ENCODE results near the gene DVL1.

Gene DVL1

GRCh38 chr1:1342061-1342562 is 7.1 kb downstream of the DVL1 start:
- DNase-seq (ENCODE audit: low read depth in 2 of 2): no peak

GRCh38 chr1:1341549-1342021 is 7.6 kb downstream of the DVL1 start:
- no peak for DNase-seq (ENCODE audit: low read depth in 2 of 2)

- no peak for DNase-seq (ENCODE audit: low read depth in 2 of 2)
Measured at GRCh38 chr1:1340791-1341548, 8.2 kb downstream of the DVL1 start.

GRCh38 chr1:1340185-1340584 is 9.0 kb downstream of the DVL1 start:
- DNase-seq (ENCODE audit: low read depth in 2 of 2): no peak

GRCh38 chr1:1338278-1338677 is 10.9 kb downstream of the DVL1 start:
- no peak for DNase-seq (ENCODE audit: low read depth in 2 of 2)

GRCh38 chr1:1337793-1338147 is 11.4 kb downstream of the DVL1 start:
- DNase-seq (ENCODE audit: low read depth in 2 of 2): peak in 1 of 2 donors; percentile 28

- DNase-seq (ENCODE audit: low read depth in 2 of 2): no peak
Measured at GRCh38 chr1:1336931-1337792, 12.1 kb downstream of the DVL1 start.

- DNase-seq (ENCODE audit: low read depth in 2 of 2): no peak
Measured at GRCh38 chr1:1336446-1336845, 12.8 kb downstream of the DVL1 start.

- DNase-seq (ENCODE audit: low read depth in 2 of 2): no peak
Measured at GRCh38 chr1:1335792-1336248, 13.4 kb downstream of the DVL1 start.

- DNase-seq (ENCODE audit: low read depth in 2 of 2): no peak
Measured at GRCh38 chr1:1335283-1335682, 13.9 kb downstream of the DVL1 start.

GRCh38 chr1:1334835-1335234 is 14.4 kb downstream of the DVL1 start:
- DNase-seq (ENCODE audit: low read depth in 2 of 2): no peak

GRCh38 chr1:1333551-1334241 is 15.5 kb downstream of the DVL1 start:
- DNase-seq (ENCODE audit: low read depth in 2 of 2): no peak

- DNase-seq (ENCODE audit: low read depth in 2 of 2): no peak
Measured at GRCh38 chr1:1332774-1333480, 16.3 kb downstream of the DVL1 start.

- DNase-seq (ENCODE audit: low read depth in 2 of 2): no peak
Measured at GRCh38 chr1:1332031-1332755, 17.0 kb downstream of the DVL1 start.

- DNase-seq (ENCODE audit: low read depth in 2 of 2): no peak
Measured at GRCh38 chr1:1331068-1331965, 17.9 kb downstream of the DVL1 start, which contains the start of gene TAS1R3. Gene TAS1R3 (plus strand): TSS chr1:1331280. CDS start chr1:1331346, 66 bp downstream.

GRCh38 chr1:1330366-1331067 is 18.7 kb downstream of the DVL1 start:
- DNase-seq (ENCODE audit: low read depth in 2 of 2): no peak

GRCh38 chr1:1329304-1330210 is 19.7 kb downstream of the DVL1 start:
- DNase-seq (ENCODE audit: low read depth in 2 of 2): no peak

GRCh38 chr1:1328254-1328653 is 21.0 kb downstream of the DVL1 start:
- no peak for DNase-seq (ENCODE audit: low read depth in 2 of 2)
